Endothelial cell of umbilical vein (primary cell): ENCODE results near the gene KRTAP4-4. TPM values are rescaled to one million over a fixed set of nuclear protein-coding genes. Genes with fewer than 3 reads are reported as not detected.
"Not testable (repeated sequence)": the region's sequence is repeated elsewhere in the genome, so short reads cannot be mapped to it uniquely, and the experiment has no call there.

ENCODE experiments used
- BruUV-seq: library from RNA; stranded (reverse); fragments of 400-500 nt; replicated peaks from 2 replicates; lab custom pipeline; 2021; lab: Mats Ljungman, UMichigan
- CTCF ChIA-PET: fragments of 300-600, 350-600 bp; sonication (Branson Sonifier 250); formaldehyde crosslinking; loops from one replicate; lab custom pipeline; 2021; ENCODE audit warnings: antibody characterized with exemption, inconsistent platforms; lab: Charles Lee
- POLR2A ChIA-PET: fragments of 300-600, 350-600 bp; sonication (Branson Sonifier 250); formaldehyde crosslinking; loops from one replicate; lab custom pipeline; 2021; ENCODE audit warnings: antibody characterized with exemption, inconsistent platforms; lab: Charles Lee
- DNase-seq: peaks from one replicate; pipeline ENCODE4 v3.0.0-alpha.2; 2011; ENCODE audit warnings: low read depth, low spot score
- FAIRE-seq: peaks from 2 replicates; lab custom pipeline; 2011; peaks lifted over from hg19 to GRCh38; lab: Jason Lieb, UNC
- H2AFZ ChIP-seq: 2 replicates; pipeline ENCODE4 v1.6.0; 2012; ENCODE audit warnings: low read depth, low read length, control low read depth, inconsistent platforms
- H3K27ac ChIP-seq: 2 replicates; pipeline ENCODE4 v1.5.1; 2011; ENCODE audit warnings: low read depth, mild to moderate bottlenecking, control low read depth, low read length, moderate library complexity; ENCODE audit not compliant: insufficient read depth
- H3K27me3 ChIP-seq, 2 experiments: 2 replicates each; pipeline versions ENCODE4 v1.6.0 to v1.6.1; 2011; ENCODE audit warnings: low read length in 2 of 2, mixed read lengths in 1 of 2; ENCODE audit not compliant: control insufficient read depth in 2 of 2, insufficient read depth in 2 of 2
- H3K36me3 ChIP-seq, 2 experiments: 2 replicates in 1 of 2; 3 replicates in 1 of 2; pipeline ENCODE4 v1.5.1; 2011; ENCODE audit warnings: low read length in 2 of 2, mild to moderate bottlenecking in 1 of 2, moderate library complexity in 1 of 2; ENCODE audit not compliant: control insufficient read depth in 2 of 2, insufficient read depth in 2 of 2; ENCODE audit errors: extremely low read depth in 1 of 2
- H3K4me1 ChIP-seq: 3 replicates; pipeline ENCODE4 v1.5.1; 2011; ENCODE audit warnings: mild to moderate bottlenecking, low read length; ENCODE audit not compliant: control insufficient read depth, insufficient read depth; ENCODE audit errors: extremely low read depth
- H3K4me2 ChIP-seq: 2 replicates; pipeline ENCODE4 v1.6.1; 2011; ENCODE audit warnings: low read length, control low read depth, mixed read lengths; ENCODE audit not compliant: insufficient read depth
- H3K4me3 ChIP-seq, 3 experiments: fragments of 200-600 bp in 1 of 3; sonication (generic), shearing (Covaris generic) in 1 of 3; replicated peaks in 1 of 3; 2 replicates each; pipeline ENCODE4 v1.5.1; 2011 to 2016; ENCODE audit warnings: control low read depth in 3 of 3, low read length in 3 of 3, mild to moderate bottlenecking in 2 of 3, inconsistent platforms in 1 of 3, low read depth in 1 of 3, moderate library complexity in 1 of 3; ENCODE audit not compliant: insufficient read depth in 1 of 3
- H3K79me2 ChIP-seq: 2 replicates; pipeline ENCODE4 v1.6.0; 2012; ENCODE audit warnings: low read length, inconsistent platforms; ENCODE audit not compliant: control insufficient read depth, insufficient read depth
- H3K9ac ChIP-seq: replicated peaks from 2 replicates; pipeline ENCODE3; 2011; ENCODE audit warnings: low read length, control low read depth; ENCODE audit not compliant: insufficient read depth; ENCODE audit errors: extremely low read depth
- H3K9me1 ChIP-seq: replicated peaks from 3 replicates; pipeline ENCODE4 v1.6.0; 2011; ENCODE audit warnings: mild to moderate bottlenecking, low read length; ENCODE audit not compliant: control insufficient read depth, insufficient read depth; ENCODE audit errors: extremely low read depth
- H3K9me3 ChIP-seq: replicated peaks from 2 replicates; pipeline ENCODE4 v1.5.1; 2012; ENCODE audit warnings: low read length, inconsistent platforms; ENCODE audit not compliant: control insufficient read depth, insufficient read depth
- H4K20me1 ChIP-seq: replicated peaks from 2 replicates; pipeline ENCODE3; 2011; ENCODE audit warnings: mild to moderate bottlenecking, low read length; ENCODE audit not compliant: control insufficient read depth, insufficient read depth; ENCODE audit errors: extremely low read depth
- CTCF ChIP-seq, 2 donors: IDR thresholded peaks; 1 replicate in 1 of 2; 2 replicates in 1 of 2; pipeline ENCODE4 v1.5.1; 2011; ENCODE audit warnings: low read length in 2 of 2, mild to moderate bottlenecking in 2 of 2, moderate library complexity in 2 of 2, control low read depth in 1 of 2, inconsistent platforms in 1 of 2, low read depth in 1 of 2; ENCODE audit not compliant: insufficient read depth in 1 of 2; ENCODE audit errors: extremely low read depth in 1 of 2
- EZH2 ChIP-seq: IDR thresholded peaks from 2 replicates; pipeline ENCODE4 v1.6.1; 2012; ENCODE audit warnings: borderline replicate concordance, low read depth, mild to moderate bottlenecking, moderate library complexity, low read length, inconsistent platforms; ENCODE audit not compliant: severe bottlenecking
- POLR2AphosphoS5 ChIP-seq: IDR thresholded peaks from 2 replicates; pipeline ENCODE4 v1.6.1; 2012; ENCODE audit warnings: low read depth, mild to moderate bottlenecking, control low read depth, low read length, moderate library complexity; ENCODE audit not compliant: insufficient read depth
- dilution Hi-C: fragments of 300-500 bp; cut with MboI; formaldehyde crosslinking; loops from one replicate; pipeline ENCODE4 v1.15.0; 2019; ENCODE audit warnings: low sequenced_read_pairs; ENCODE audit not compliant: extremely low pct_ligation_motif_present
- intact Hi-C: fragments of 100-400 bp; cut with micrococcal nuclease; formaldehyde crosslinking; loops from one replicate; pipeline ENCODE4 v1.10.0; 2022
- polyA plus RNA-seq, 4 experiments: library from polyadenylated mRNA; depleted of rRNA in 3 of 4; stranded (reverse) in 3 of 4; unstranded in 1 of 4; fragments of >200 nt; gene quantifications; 2 replicates each; pipeline versions ENCODE4 v1.2.1 to v1.2.3, GENCODE V29; 2011 to 2012; ENCODE audit warnings: missing spikeins in 1 of 4
- total RNA-seq: library from RNA; stranded (reverse); gene quantifications from 2 replicates; pipeline ENCODE4 v1.2.3, GENCODE V29; 2021

The KRTAP4-4 gene
- total and polyA plus RNA-seq, 2 donors (not counting 3 experiments of a cell fraction or from before 2014, with no cell fraction given), result not detected

GRCh38 chr17:41190328-41190727 is 29.8 kb upstream of the KRTAP4-4 start:
- BruUV-seq, result no TSS peak

GRCh38 chr17:41189837-41190318 is 29.3 kb upstream of the KRTAP4-4 start, which contains the start of gene KRTAP9-1:
TSS of gene KRTAP9-1 (plus strand) at chr17:41189887. CDS start at chr17:41189887, 0 bp downstream.
- DNase-seq, H3K79me2 ChIP-seq, dilution Hi-C loops, H3K4me2 ChIP-seq, POLR2A ChIA-PET, intact Hi-C loops, H3K4me3 ChIP-seq, H3K9ac ChIP-seq, H3K27ac ChIP-seq, H3K4me1 ChIP-seq, H4K20me1 ChIP-seq, H3K27me3 ChIP-seq, H3K9me1 ChIP-seq, CTCF ChIA-PET, H3K9me3 ChIP-seq, H3K36me3 ChIP-seq, H2AFZ ChIP-seq, FAIRE-seq, BruUV-seq: not testable (repeated sequence)

More at GRCh38 chr17:41190328-41190727, 29.8 kb upstream of the KRTAP4-4 start:
- TF ChIP-seq EZH2 (no peak), CTCF (IDR thresholded peaks at IDR 0.05; ENCODE audit: extremely low read depth in 1 of 2, insufficient read depth in 1 of 2, low read depth in 1 of 2, low read length in 2 of 2) (no peak), POLR2AphosphoS5 (no peak)
- no peak overlapping the region for H3K27ac ChIP-seq
- H3K9me3 ChIP-seq, result no peaks in the 10 kb centered on the region
- DNase-seq (no peak), FAIRE-seq (no peak)
- no peaks in the 10 kb centered on the region for H3K4me1 ChIP-seq
- no peak overlapping the region for H2AFZ ChIP-seq
- H3K79me2 ChIP-seq, result no peaks in the 10 kb centered on the region
- H4K20me1 ChIP-seq, result no peaks in the 10 kb centered on the region
- H3K27me3 ChIP-seq, result no peaks in the 10 kb centered on the region
- CTCF ChIA-PET, result no interaction called here
- intact Hi-C loops (no loop called here), dilution Hi-C loops (no loop called here)
- no peak overlapping the region for H3K4me3 ChIP-seq
- no peak overlapping the region for H3K9ac ChIP-seq
- no peaks in the 10 kb centered on the region for H3K9me1 ChIP-seq
- H3K4me2 ChIP-seq, result no peak overlapping the region
- no peaks in the 10 kb centered on the region for H3K36me3 ChIP-seq
- POLR2A ChIA-PET, result no interaction called here
